Breast epithelium (tissue), 3 donors: Measurements from ENCODE around the gene PKD1L1.

Source experiments
- POLR2A ChIP-seq: fragments of 450-650 bp; IDR thresholded peaks from one replicate; pipeline ENCODE4 v1.6.1; 2016; ENCODE audit warnings: antibody characterized with exemption, mild to moderate bottlenecking, moderate library complexity
- TF ChIP-seq, protein P1 (sequence below), 3 donors: fragments of 450-650 bp; IDR thresholded peaks; one replicate each; pipeline ENCODE4 v1.5.1; 2016 to 2017; ENCODE audit warnings: antibody characterized with exemption in 3 of 3, mild to moderate bottlenecking in 3 of 3, moderate library complexity in 3 of 3

DNA sequence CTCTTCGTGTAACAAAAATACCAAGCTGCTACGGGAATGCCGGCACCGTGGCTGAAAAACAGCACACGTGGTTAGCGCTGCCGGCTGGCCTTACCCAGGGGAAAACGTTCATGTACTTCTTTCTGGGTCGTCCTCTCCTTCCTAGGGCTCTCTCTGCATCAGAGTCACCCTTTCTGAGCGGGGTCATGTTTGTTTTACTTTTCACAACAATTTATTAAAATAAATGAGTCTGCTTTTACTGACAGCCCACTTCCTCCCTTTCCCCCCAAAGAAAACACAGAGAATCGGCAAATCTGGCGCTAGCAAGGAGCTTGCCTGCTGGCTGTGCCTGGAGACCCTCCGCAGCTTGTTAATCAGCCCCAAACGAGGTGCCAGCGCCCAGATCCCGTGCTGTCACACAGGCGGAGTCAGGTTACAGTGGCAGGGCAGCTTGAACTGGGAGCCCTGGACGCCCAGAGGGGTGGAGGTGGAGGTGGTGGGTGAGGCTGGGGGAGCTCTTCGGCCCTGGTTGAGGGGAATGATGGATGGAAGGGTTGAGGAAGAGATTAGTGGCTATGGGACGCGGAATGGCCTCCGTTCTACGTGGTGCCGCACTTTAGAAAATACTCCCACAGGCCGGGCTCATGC lies 204.2 kb downstream of the PKD1L1 start:
- TF ChIP-seq, protein P1, sequence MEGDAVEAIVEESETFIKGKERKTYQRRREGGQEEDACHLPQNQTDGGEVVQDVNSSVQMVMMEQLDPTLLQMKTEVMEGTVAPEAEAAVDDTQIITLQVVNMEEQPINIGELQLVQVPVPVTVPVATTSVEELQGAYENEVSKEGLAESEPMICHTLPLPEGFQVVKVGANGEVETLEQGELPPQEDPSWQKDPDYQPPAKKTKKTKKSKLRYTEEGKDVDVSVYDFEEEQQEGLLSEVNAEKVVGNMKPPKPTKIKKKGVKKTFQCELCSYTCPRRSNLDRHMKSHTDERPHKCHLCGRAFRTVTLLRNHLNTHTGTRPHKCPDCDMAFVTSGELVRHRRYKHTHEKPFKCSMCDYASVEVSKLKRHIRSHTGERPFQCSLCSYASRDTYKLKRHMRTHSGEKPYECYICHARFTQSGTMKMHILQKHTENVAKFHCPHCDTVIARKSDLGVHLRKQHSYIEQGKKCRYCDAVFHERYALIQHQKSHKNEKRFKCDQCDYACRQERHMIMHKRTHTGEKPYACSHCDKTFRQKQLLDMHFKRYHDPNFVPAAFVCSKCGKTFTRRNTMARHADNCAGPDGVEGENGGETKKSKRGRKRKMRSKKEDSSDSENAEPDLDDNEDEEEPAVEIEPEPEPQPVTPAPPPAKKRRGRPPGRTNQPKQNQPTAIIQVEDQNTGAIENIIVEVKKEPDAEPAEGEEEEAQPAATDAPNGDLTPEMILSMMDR (IDR thresholded peaks at IDR 0.05), result no peak
- no peak for TF ChIP-seq POLR2A
